Vagina (tissue), 2 donors: Measurements from ENCODE around the gene ARMC9.

Source experiments
- CTCF ChIP-seq, 3 experiments: fragments of 450-650 bp in 2 of 3; fragments of 200-600 bp in 1 of 3; sonication (generic) in 1 of 3; IDR thresholded peaks; one replicate each; pipeline ENCODE4 v1.5.1; 2017 to 2019; ENCODE audit warnings: antibody characterized with exemption in 3 of 3, mild to moderate bottlenecking in 2 of 3, moderate library complexity in 2 of 3
- POLR2A ChIP-seq, 2 donors: fragments of 450-650 bp; IDR thresholded peaks; one replicate each; pipeline ENCODE4 v1.6.1; 2017; ENCODE audit warnings: antibody characterized with exemption in 2 of 2, mild to moderate bottlenecking in 2 of 2, moderate library complexity in 2 of 2

- TF ChIP-seq CTCF (IDR thresholded peaks at IDR 0.05): no peak
- TF ChIP-seq POLR2A (IDR thresholded peaks at IDR 0.05): no peak
Observed at GRCh38 chr2:231185886-231186285, 12.5 kb upstream of the ARMC9 start.
